ENCODE results near the gene MAP3K15. TPM values are rescaled to one million over a fixed set of nuclear protein-coding genes. Genes with fewer than 3 reads are reported as not detected.
A peak's percentile ranks its signal among the peaks of the same experiment; 100 is the strongest.
"Not testable (repeated sequence)": the region's sequence is repeated elsewhere in the genome, so short reads cannot be mapped to it uniquely, and the experiment has no call there.

Gene MAP3K15
- total RNA-seq, 1 experiment from 2014 or later = 3.8 TPM

DNA sequence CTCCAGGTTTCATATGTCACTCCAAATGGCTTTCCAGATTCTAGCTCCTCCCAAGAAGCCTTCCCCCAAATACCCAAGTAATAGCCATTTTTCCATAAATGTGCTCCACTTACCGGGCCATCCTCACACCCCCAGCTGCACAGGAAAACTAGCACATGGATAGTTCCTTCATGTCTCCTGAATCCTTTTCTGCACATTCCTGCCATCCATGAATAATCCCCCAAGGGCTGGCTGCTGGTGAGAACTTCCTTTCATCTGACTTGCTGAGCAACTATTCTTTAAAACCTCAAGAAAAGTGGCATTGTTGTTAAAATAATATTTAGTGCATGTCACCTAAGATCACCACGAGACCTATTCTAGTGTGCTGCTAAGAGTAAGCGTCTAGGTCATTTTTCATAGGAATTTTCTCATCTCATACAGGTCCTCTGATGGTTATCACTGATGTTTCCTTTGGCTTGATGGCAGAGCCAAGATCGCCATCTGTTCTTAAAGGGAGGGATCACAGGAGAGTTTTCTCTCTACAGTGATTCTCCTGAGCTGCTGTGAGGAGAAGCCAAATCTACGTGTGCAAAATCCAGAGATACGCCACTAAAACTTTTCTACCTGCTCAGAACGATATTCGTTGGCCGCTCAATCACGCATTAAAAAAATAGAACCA is 71.3 kb downstream of the MAP3K15 start (continued):
- TF ChIP-seq FOXK1 (CRISPR knock-in tag; IDR thresholded peaks at IDR 0.05) = no peak
- TF ChIP-seq, protein P1, sequence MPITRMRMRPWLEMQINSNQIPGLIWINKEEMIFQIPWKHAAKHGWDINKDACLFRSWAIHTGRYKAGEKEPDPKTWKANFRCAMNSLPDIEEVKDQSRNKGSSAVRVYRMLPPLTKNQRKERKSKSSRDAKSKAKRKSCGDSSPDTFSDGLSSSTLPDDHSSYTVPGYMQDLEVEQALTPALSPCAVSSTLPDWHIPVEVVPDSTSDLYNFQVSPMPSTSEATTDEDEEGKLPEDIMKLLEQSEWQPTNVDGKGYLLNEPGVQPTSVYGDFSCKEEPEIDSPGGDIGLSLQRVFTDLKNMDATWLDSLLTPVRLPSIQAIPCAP (CRISPR knock-in tag; IDR thresholded peaks at IDR 0.05) = no peak
- no peak for TF ChIP-seq ZNF232 (CRISPR knock-in tag; IDR thresholded peaks at IDR 0.05)

DNA sequence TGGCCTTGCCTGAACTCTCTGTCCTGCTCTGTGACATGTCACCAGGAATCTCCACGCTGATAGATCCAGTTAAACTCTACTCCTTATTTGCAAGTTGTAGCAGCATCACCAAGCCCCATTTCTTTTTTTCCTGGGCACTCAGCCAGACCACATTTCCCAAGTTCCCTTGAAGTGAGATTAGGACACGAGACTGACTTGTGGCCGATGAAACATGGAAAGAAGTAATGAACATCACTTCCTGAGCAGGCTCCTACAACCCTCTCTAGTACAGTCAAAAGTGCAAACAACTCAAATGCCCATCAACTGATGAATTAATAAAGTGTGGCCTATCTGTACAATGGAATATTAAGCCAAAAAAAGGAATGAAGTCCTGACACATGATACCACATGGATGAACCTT is 74.6 kb downstream of the MAP3K15 start:
- no peaks in the 10 kb centered on the region for H3K36me3 Mint-ChIP-seq
- no peak for DNase-seq (ENCODE audit: low spot score)
- CTCF ChIA-PET = no interaction called here
- TF ChIP-seq HMGXB4 (CRISPR knock-in tag; IDR thresholded peaks at IDR 0.05) = no peak
- TF ChIP-seq ZNF317 (CRISPR knock-in tag; IDR thresholded peaks at IDR 0.05; ENCODE audit: borderline replicate concordance, low read depth) = no peak
- TF ChIP-seq, protein P2, sequence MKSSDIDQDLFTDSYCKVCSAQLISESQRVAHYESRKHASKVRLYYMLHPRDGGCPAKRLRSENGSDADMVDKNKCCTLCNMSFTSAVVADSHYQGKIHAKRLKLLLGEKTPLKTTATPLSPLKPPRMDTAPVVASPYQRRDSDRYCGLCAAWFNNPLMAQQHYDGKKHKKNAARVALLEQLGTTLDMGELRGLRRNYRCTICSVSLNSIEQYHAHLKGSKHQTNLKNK (CRISPR knock-in tag; IDR thresholded peaks at IDR 0.05) = no peak
- TF ChIP-seq PREB (CRISPR knock-in tag; IDR thresholded peaks at IDR 0.05; ENCODE audit: borderline replicate concordance) = no peak
- no peak for TF ChIP-seq JUN (CRISPR knock-in tag; IDR thresholded peaks at IDR 0.05)
- TF ChIP-seq ATF1 (CRISPR knock-in tag; IDR thresholded peaks at IDR 0.05) = no peak
- TF ChIP-seq, protein P3, sequence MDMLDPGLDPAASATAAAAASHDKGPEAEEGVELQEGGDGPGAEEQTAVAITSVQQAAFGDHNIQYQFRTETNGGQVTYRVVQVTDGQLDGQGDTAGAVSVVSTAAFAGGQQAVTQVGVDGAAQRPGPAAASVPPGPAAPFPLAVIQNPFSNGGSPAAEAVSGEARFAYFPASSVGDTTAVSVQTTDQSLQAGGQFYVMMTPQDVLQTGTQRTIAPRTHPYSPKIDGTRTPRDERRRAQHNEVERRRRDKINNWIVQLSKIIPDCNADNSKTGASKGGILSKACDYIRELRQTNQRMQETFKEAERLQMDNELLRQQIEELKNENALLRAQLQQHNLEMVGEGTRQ (CRISPR knock-in tag; IDR thresholded peaks at IDR 0.05) = no peak
- TF ChIP-seq ZNF121 (CRISPR knock-in tag; IDR thresholded peaks at IDR 0.05) = no peak
- no peaks in the 10 kb centered on the region for H3K27me3 Mint-ChIP-seq (ENCODE audit: low read depth)
- POLR2A ChIA-PET = no interaction called here
- ATAC-seq = no peak
- no peaks in the 10 kb centered on the region for H3K9me3 Mint-ChIP-seq
- no peak overlapping the region for H3K4me3 Mint-ChIP-seq
- H3K4me1 Mint-ChIP-seq = peaks cover 4% of the 10 kb centered on the region
- no peak overlapping the region for H3K27ac Mint-ChIP-seq

- POLR2A ChIA-PET; H3K27me3 Mint-ChIP-seq (ENCODE audit: low read depth); DNase-seq (ENCODE audit: low spot score); CTCF ChIA-PET; H3K27ac Mint-ChIP-seq; H3K4me1 Mint-ChIP-seq; ATAC-seq; H3K4me3 Mint-ChIP-seq: not testable (repeated sequence)
- H3K9me3 Mint-ChIP-seq = peaks cover 21% of the 10 kb centered on the region
- peaks cover 24% of the 10 kb centered on the region for H3K36me3 Mint-ChIP-seq
These were observed 92.6 kb downstream of the MAP3K15 start for GRCh38 chrX:19422661-19423060.

- no peaks in the 10 kb centered on the region for H3K9me3 Mint-ChIP-seq
- 0 out of 2 replicates have a peak, but pooled peaks cover 6% of the 10 kb centered on the region for H3K36me3 Mint-ChIP-seq
- no peaks in the 10 kb centered on the region for H3K27me3 Mint-ChIP-seq (ENCODE audit: low read depth)
- ATAC-seq = peak; percentile 83
- DNase-seq (ENCODE audit: low spot score) = peak; percentile 12
- H3K27ac Mint-ChIP-seq = no peak overlapping the region
- POLR2A ChIA-PET = no interaction called here
- no peak overlapping the region for H3K4me3 Mint-ChIP-seq
- no peaks in the 10 kb centered on the region for H3K4me1 Mint-ChIP-seq
- CTCF ChIA-PET = interaction anchor here (0.6 to 1.3 kb wide), 2 partner anchors 28 to 38 kb away, joined by 3 read pairs; no protein-coding TSS in a partner anchor
- TF ChIP-seq USF1 (CRISPR knock-in tag; IDR thresholded peaks at IDR 0.05) (no peak), TP53 (CRISPR knock-in tag; IDR thresholded peaks at IDR 0.05) (no peak)
These were observed 105.0 kb downstream of the MAP3K15 start for GRCh38 chrX:19410259-19410658.

Measured in WTC11 (cell line).